ENCODE measurements around the gene PPP3CA.
"Not testable (repeated sequence)": the region's sequence is repeated elsewhere in the genome, so short reads cannot be mapped to it uniquely, and the experiment has no call there.

Gene PPP3CA

GRCh38 chr4:101199507-101200285 lies 147.6 kb downstream of the PPP3CA start:
- no peak overlapping the region for H3K27ac Mint-ChIP-seq
- no peaks in the 10 kb centered on the region for H3K9me3 Mint-ChIP-seq
- ATAC-seq (no peak), DNase-seq (no peak)
- H3K4me3 Mint-ChIP-seq: no peak overlapping the region
- H3K4me1 Mint-ChIP-seq: peaks cover 39% of the 10 kb centered on the region
- no peaks in the 10 kb centered on the region for H3K27me3 Mint-ChIP-seq

GRCh38 chr4:101198682-101199339 lies 148.5 kb downstream of the PPP3CA start:
- peaks cover 39% of the 10 kb centered on the region for H3K4me1 Mint-ChIP-seq
- no peaks in the 10 kb centered on the region for H3K27me3 Mint-ChIP-seq
- no peak overlapping the region for H3K27ac Mint-ChIP-seq
- H3K4me3 Mint-ChIP-seq: no peak overlapping the region
- ATAC-seq: peak; percentile 18
- DNase-seq: no peak
- H3K9me3 Mint-ChIP-seq: no peaks in the 10 kb centered on the region

GRCh38 chr4:101197350-101197749 lies 150.0 kb downstream of the PPP3CA start:
- no peaks in the 10 kb centered on the region for H3K9me3 Mint-ChIP-seq
- H3K27ac Mint-ChIP-seq: no peak overlapping the region
- H3K27me3 Mint-ChIP-seq: no peaks in the 10 kb centered on the region
- DNase-seq (no peak), ATAC-seq (no peak)
- H3K4me3 Mint-ChIP-seq: no peak overlapping the region
- H3K4me1 Mint-ChIP-seq: peaks cover 44% of the 10 kb centered on the region

GRCh38 chr4:101192244-101192643 lies 155.1 kb downstream of the PPP3CA start:
- Mint-ChIP-seq H3K9me3 (no peaks in the 10 kb centered on the region), H3K27ac (peak overlapping the region in 1 of 2 donors; percentile 6), H3K4me1 (peaks cover 30% of the 10 kb centered on the region), H3K4me3 (no peak overlapping the region), H3K27me3 (no peaks in the 10 kb centered on the region)
- DNase-seq: no peak
- no peak for ATAC-seq

- ATAC-seq (no peak), DNase-seq (no peak)
- Mint-ChIP-seq H3K4me1 (peaks cover 25% of the 10 kb centered on the region), H3K9me3 (no peaks in the 10 kb centered on the region), H3K4me3 (no peak overlapping the region), H3K27ac (no peak overlapping the region), H3K27me3 (no peaks in the 10 kb centered on the region)
Measured at GRCh38 chr4:101191302-101192098, 155.8 kb downstream of the PPP3CA start.

- Mint-ChIP-seq H3K4me3 (no peak overlapping the region), H3K4me1 (peaks cover 25% of the 10 kb centered on the region), H3K27ac (no peak overlapping the region), H3K27me3 (no peaks in the 10 kb centered on the region), H3K9me3 (no peaks in the 10 kb centered on the region)
- DNase-seq: no peak
- ATAC-seq: no peak
Measured at GRCh38 chr4:101190751-101191150, 156.6 kb downstream of the PPP3CA start.

- no peak for DNase-seq
- no peak overlapping the region for H3K4me3 Mint-ChIP-seq
- ATAC-seq: no peak
- no peaks in the 10 kb centered on the region for H3K9me3 Mint-ChIP-seq
- H3K4me1 Mint-ChIP-seq: peaks cover 27% of the 10 kb centered on the region
- no peak overlapping the region for H3K27ac Mint-ChIP-seq
- H3K27me3 Mint-ChIP-seq: no peaks in the 10 kb centered on the region
Measured at GRCh38 chr4:101188906-101189305, 158.4 kb downstream of the PPP3CA start.

GRCh38 chr4:101187841-101188240 lies 159.5 kb downstream of the PPP3CA start:
- Mint-ChIP-seq H3K4me1 (peaks cover 31% of the 10 kb centered on the region), H3K27ac (no peak overlapping the region), H3K9me3 (peaks cover 0 to 2% of the 10 kb centered on the region in 2 donors), H3K4me3 (no peak overlapping the region), H3K27me3 (no peaks in the 10 kb centered on the region)
- ATAC-seq (no peak), DNase-seq (no peak)

GRCh38 chr4:101186567-101187184 lies 160.7 kb downstream of the PPP3CA start:
- ATAC-seq: no peak

GRCh38 chr4:101184668-101185067 lies 162.7 kb downstream of the PPP3CA start:
- Mint-ChIP-seq H3K27ac (no peak overlapping the region), H3K4me1 (peaks cover 10% of the 10 kb centered on the region), H3K9me3 (peaks cover 0 to 12% of the 10 kb centered on the region in 2 donors), H3K4me3 (no peak overlapping the region), H3K27me3 (no peaks in the 10 kb centered on the region)
- no peak for ATAC-seq
- DNase-seq: no peak

More at GRCh38 chr4:101186567-101187184, 160.7 kb downstream of the PPP3CA start:
- H3K27ac Mint-ChIP-seq: no peak overlapping the region
- H3K27me3 Mint-ChIP-seq: no peaks in the 10 kb centered on the region
- peaks cover 0 to 12% of the 10 kb centered on the region in 2 donors for H3K9me3 Mint-ChIP-seq
- no peak overlapping the region for H3K4me3 Mint-ChIP-seq
- H3K4me1 Mint-ChIP-seq: peaks cover 21% of the 10 kb centered on the region
- DNase-seq: no peak

- no peak overlapping the region for H3K4me3 Mint-ChIP-seq
- peaks cover 0 to 12% of the 10 kb centered on the region in 2 donors for H3K9me3 Mint-ChIP-seq
- H3K4me1 Mint-ChIP-seq: peaks cover 6% of the 10 kb centered on the region
- no peaks in the 10 kb centered on the region for H3K27me3 Mint-ChIP-seq
- no peak for ATAC-seq
- no peak for DNase-seq
- H3K27ac Mint-ChIP-seq: no peak overlapping the region
Measured at GRCh38 chr4:101183666-101184373, 163.5 kb downstream of the PPP3CA start.

GRCh38 chr4:101183221-101183620 lies 164.1 kb downstream of the PPP3CA start:
- Mint-ChIP-seq H3K4me1 (peaks cover 11% of the 10 kb centered on the region), H3K27ac (no peak overlapping the region), H3K4me3 (no peak overlapping the region), H3K27me3 (no peaks in the 10 kb centered on the region), H3K9me3 (peaks cover 0 to 12% of the 10 kb centered on the region in 2 donors)
- no peak for DNase-seq
- no peak for ATAC-seq

- H3K27me3 Mint-ChIP-seq, ATAC-seq, H3K27ac Mint-ChIP-seq, H3K4me3 Mint-ChIP-seq, DNase-seq: not testable (repeated sequence)
- Mint-ChIP-seq H3K4me1 (peaks cover 11% of the 10 kb centered on the region), H3K9me3 (peaks cover 0 to 12% of the 10 kb centered on the region in 2 donors)
Measured at GRCh38 chr4:101182688-101183087, 164.6 kb downstream of the PPP3CA start.

GRCh38 chr4:101178731-101179130 lies 168.6 kb downstream of the PPP3CA start:
- H3K4me1 Mint-ChIP-seq: peaks cover 31% of the 10 kb centered on the region
- DNase-seq (no peak), ATAC-seq (no peak)
- H3K27ac Mint-ChIP-seq: no peak overlapping the region
- H3K4me3 Mint-ChIP-seq: no peak overlapping the region
- peaks cover 0 to 12% of the 10 kb centered on the region in 2 donors for H3K9me3 Mint-ChIP-seq
- no peaks in the 10 kb centered on the region for H3K27me3 Mint-ChIP-seq

- H3K27ac Mint-ChIP-seq: no peak overlapping the region
- DNase-seq (no peak), ATAC-seq (no peak)
- H3K4me1 Mint-ChIP-seq: peaks cover 29% of the 10 kb centered on the region
- peaks cover 0 to 3% of the 10 kb centered on the region in 2 donors for H3K9me3 Mint-ChIP-seq
- H3K4me3 Mint-ChIP-seq: no peak overlapping the region
- no peaks in the 10 kb centered on the region for H3K27me3 Mint-ChIP-seq
Measured at GRCh38 chr4:101177154-101177553, 170.2 kb downstream of the PPP3CA start.
